NCI-H2081 (cell line): Measurements from ENCODE around the gene EDN2.
A peak's percentile ranks its signal among the peaks of the same experiment; 100 is the strongest.

Experiments
- DNase-seq, 2 experiments: peaks; one replicate each; lab custom pipeline; 2025; lab: John Stamatoyannopoulos, UW

The EDN2 gene

GRCh38 chr1:41498804-41499203 lies 14.3 kb upstream of the EDN2 start:
- no peak for DNase-seq

- DNase-seq: no peak
Measured at GRCh38 chr1:41498391-41498790, 13.9 kb upstream of the EDN2 start.

- no peak for DNase-seq
Measured at GRCh38 chr1:41497461-41498030, 13.1 kb upstream of the EDN2 start.

GRCh38 chr1:41497056-41497440 lies 12.6 kb upstream of the EDN2 start:
- no peak for DNase-seq

- DNase-seq: peak in 1 of 2 experiments; percentile 39
Measured at GRCh38 chr1:41496080-41497055, 11.9 kb upstream of the EDN2 start.

- no peak for DNase-seq
Measured at GRCh38 chr1:41495210-41495948, 10.9 kb upstream of the EDN2 start.

GRCh38 chr1:41494351-41495209 lies 10.1 kb upstream of the EDN2 start:
- no peak for DNase-seq

- no peak for DNase-seq
Measured at GRCh38 chr1:41493626-41494350, 9.3 kb upstream of the EDN2 start.

GRCh38 chr1:41493117-41493536 lies 8.6 kb upstream of the EDN2 start:
- DNase-seq: no peak

- no peak for DNase-seq
Measured at GRCh38 chr1:41492341-41492848, 7.9 kb upstream of the EDN2 start.

GRCh38 chr1:41490911-41491310 lies 6.4 kb upstream of the EDN2 start:
- DNase-seq: no peak

- no peak for DNase-seq
Measured at GRCh38 chr1:41489561-41489960, 5.1 kb upstream of the EDN2 start.

GRCh38 chr1:41488040-41488951 lies 3.8 kb upstream of the EDN2 start:
- no peak for DNase-seq

- no peak for DNase-seq
Measured at GRCh38 chr1:41487126-41488039, 2.9 kb upstream of the EDN2 start.

- no peak for DNase-seq
Measured at GRCh38 chr1:41486371-41487125, 2.1 kb upstream of the EDN2 start.

- DNase-seq: no peak
Measured at GRCh38 chr1:41486053-41486370, 1.5 kb upstream of the EDN2 start.

GRCh38 chr1:41485605-41486004 lies 1.1 kb upstream of the EDN2 start:
- no peak for DNase-seq

- no peak for DNase-seq
Measured at GRCh38 chr1:41483960-41484401, 502 bp downstream of the EDN2 start.
